GM12891 (cell line): Measurements from ENCODE around the gene BICD2.
"Not testable (repeated sequence)": the region's sequence is repeated elsewhere in the genome, so short reads cannot be mapped to it uniquely, and the experiment has no call there.

Experiments used
- DNase-seq: peaks from one replicate; pipeline ENCODE4 v3.0.0; 2011; ENCODE audit warnings: low spot score; ENCODE audit not compliant: insufficient read length
- FAIRE-seq: peaks from 2 replicates; lab custom pipeline; 2011; peaks lifted over from hg19 to GRCh38; lab: Jason Lieb, UNC
- PAX5 ChIP-seq: IDR thresholded peaks from 2 replicates; pipeline ENCODE4 v1.6.1; 2011; ENCODE audit warnings: low read length, moderate library complexity, mild to moderate bottlenecking; ENCODE audit not compliant: insufficient read depth, severe bottlenecking
- POLR2A ChIP-seq: IDR thresholded peaks from 2 replicates; pipeline ENCODE4 v1.6.1; 2011; ENCODE audit warnings: low read depth, low read length, control low read depth
- POLR2AphosphoS5 ChIP-seq: IDR thresholded peaks from 2 replicates; pipeline ENCODE4 v1.6.1; 2011; ENCODE audit warnings: low read depth, low read length, control low read depth
- POU2F2 ChIP-seq: IDR thresholded peaks from 2 replicates; pipeline ENCODE4 v1.6.1; 2011; ENCODE audit warnings: low read depth, mild to moderate bottlenecking, control low read depth, low read length, moderate library complexity
- SPI1 ChIP-seq: IDR thresholded peaks from 2 replicates; pipeline ENCODE4 v1.6.1; 2011; ENCODE audit warnings: low read depth, low read length, control low read depth
- TAF1 ChIP-seq: IDR thresholded peaks from 2 replicates; pipeline ENCODE4 v1.6.1; 2011; ENCODE audit warnings: low read depth, low read length, control low read depth

BICD2 gene

DNA sequence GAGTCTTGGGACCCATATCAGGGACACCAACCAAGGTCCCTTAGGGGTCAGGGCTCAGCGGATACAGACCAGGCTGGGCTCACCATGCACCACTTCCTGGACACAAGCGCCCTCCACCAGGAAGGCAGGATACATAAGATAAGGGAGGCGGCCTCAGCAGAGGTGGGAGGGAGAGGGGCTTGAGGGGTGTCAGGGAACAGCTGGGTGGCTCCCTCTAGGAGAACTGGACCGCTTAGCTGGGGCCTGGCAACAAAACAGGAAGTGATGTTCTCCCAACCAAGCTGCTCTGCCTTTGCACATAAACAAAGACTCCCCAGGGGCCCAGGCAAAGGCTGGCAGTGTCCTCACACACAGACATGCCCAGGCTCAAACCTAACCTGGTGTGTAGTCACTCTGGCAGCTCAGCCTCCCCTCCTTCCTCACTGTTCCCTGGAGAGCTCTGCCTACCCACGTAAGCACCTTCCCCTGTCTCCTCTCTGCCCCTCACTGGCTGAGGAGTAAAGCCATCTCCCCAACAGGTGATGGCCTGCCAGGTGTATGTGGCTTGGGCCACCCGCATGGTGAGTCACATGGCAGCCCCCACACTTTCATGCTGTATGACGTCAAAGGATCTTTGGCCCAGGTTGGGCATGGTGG is 5.8 kb upstream of the BICD2 start:
- FAIRE-seq (no peak), DNase-seq (no peak)
- TF ChIP-seq PAX5 (no peak), SPI1 (peak; percentile 84), TAF1 (no peak)

DNA sequence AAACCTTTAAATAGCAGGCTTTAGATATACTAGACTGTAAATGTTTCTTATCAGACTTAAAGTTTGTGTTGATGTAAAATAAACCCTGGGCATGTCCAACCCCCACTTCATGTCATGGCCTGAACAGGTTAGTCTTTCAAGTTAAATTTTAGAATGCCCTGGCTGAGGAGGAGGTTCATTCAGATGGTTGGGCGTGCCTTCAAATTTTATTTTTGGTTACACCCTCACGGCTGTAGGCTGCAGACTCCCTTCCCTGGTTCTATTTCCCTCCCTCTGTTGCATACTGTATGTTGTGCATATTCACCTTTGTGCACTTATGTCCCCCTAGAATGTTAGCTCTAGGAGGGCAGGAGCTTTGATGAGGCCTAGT is 5.3 kb upstream of the BICD2 start:
- no peak for FAIRE-seq
- no peak for TF ChIP-seq POLR2AphosphoS5
- TF ChIP-seq PAX5, result no peak
- no peak for TF ChIP-seq TAF1
- TF ChIP-seq POU2F2, result no peak
- TF ChIP-seq SPI1, result no peak
- no peak for TF ChIP-seq POLR2A
- no peak for DNase-seq

DNA sequence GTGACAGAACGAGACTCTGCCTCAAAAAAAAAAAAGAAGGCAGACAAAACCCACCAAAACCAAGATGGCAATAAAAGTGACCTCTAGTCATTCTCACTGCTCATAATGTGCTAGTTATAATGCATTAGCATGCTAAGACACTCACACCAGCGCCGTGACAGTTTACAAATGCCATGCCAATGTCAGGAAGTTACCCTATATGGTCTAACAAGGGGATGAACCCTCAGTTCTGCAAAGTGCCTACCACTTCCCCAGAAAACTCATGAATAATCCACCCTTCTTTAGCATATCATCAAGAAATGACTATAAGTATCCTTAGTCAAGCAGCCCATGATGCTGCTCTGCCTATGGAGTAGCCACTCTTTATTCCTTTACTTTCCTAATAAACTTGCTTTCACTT is 4.7 kb upstream of the BICD2 start:
- DNase-seq (no peak), FAIRE-seq (no peak)
- TF ChIP-seq POU2F2 (no peak), TAF1 (no peak), POLR2AphosphoS5 (no peak), POLR2A (no peak), PAX5 (no peak), SPI1 (no peak)

DNA sequence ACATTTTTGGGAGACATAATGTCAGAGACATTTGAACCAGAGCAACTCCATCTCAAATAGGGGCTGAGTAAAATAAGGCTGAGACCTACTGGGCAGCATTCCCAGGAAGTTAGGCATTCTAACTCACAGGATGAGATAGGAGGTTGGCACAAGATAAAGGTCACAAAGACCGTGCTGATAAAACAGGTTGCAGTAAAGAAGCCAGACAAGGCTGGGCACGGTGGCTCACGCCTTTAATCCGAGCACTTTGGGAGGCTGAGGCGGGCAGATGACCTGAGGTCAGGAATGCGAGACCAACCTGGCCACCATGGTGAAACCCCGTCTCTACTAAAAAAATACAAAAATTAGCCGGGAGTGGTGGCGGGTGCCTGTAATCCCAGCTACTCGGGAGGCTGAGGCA is 4.2 kb upstream of the BICD2 start:
- FAIRE-seq, DNase-seq: not testable (repeated sequence)

DNA sequence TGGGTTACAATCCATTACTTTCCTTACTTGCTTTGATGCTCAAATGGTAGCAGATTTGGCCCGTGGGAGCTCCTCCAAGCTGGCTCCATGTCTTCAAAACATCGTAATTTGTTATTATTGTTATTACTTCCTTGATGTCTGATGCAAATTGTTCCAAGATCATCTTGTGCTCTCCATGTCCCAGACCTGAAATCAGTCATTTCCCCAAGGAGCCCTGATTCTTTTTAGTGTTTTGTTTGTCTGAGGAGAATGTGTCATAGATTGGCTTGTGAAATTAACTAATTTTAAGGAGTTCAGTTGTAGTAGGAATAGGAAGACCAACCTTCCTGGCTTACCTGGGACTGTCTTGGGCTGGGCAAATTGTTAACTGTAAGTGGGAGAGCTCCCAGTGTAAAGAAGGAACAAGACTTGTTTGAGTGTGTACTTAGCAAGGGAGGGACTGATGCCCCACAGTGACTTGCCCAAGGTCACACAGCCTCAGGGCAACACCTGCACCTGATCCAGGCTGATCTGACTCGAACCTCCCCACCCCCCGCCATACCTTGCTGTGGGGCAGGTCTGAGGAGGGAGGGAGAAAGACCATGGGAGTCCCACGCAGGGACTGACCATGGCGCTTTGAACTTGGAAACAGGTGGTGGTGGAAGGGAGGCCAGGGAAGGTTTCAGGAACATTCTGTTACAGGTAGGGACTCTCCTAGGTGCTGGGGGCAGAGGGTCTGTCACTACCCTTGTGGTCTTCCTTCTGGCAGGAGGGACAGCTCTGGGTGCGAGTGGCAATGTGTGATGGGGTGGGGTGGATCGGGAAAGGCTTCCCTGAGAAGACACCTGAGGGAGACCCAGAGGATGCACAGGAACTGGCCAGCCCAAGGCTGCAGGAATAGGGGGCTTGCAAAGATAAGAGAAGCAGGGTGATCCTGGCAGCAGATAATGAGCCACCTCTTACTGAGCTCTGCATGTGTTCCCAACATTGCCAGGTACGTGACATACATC is 2.7 kb upstream of the BICD2 start:
- DNase-seq (no peak), FAIRE-seq (no peak)
- TF ChIP-seq SPI1, result no peak
- TF ChIP-seq POLR2AphosphoS5, result no peak
- TF ChIP-seq POU2F2, result no peak
- TF ChIP-seq POLR2A, result no peak
- no peak for TF ChIP-seq PAX5

DNA sequence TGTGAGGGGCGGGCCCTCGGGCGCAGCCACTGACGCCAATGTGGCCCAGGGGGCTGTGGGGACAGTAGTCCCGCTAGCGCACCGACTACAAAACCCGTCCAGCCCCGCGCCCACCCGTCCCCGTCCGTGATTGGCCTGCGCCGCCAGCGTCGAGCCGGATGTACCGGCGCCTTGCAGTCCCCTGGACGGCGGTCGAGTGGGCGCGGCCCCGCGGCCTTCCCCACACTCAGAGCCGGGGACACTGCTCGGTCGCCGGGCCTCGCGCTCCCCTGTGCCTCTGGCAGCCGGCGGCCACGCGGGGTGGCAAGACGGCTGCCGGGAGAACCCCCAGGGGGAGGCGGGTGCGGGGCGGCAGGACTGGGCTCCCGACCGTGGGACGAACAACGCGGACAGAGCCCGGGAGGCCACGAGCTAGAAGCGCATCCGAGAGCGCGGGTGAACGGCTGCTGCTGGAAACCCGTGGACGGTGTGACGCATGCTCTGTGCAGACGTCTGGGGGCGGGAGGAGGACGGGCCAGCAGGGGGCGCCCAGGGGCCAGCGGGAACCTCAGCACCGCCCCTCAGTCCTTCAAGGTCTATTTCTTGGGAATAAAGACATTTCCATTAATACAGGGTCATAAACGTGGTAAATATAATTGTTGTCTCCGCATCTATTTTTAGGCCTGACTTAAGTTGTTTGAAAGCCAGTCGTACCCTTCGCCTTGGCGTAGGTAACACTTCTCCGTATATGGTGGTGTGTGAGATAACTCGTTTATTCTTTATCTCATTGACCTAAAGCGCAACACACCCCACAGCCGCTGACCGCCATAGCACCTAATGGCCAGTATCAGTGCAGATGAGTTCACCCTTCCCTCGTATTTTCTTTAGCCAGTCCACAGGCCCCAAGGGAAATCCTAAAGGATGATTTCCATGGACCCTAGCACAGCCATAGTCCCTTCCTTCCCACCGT is 629 bp upstream of the BICD2 start:
- peak; percentile 75 for DNase-seq
- TF ChIP-seq POLR2AphosphoS5 (peak; percentile 65; the same call in 1 of the 2 replicates), SPI1 (no peak), POLR2A (peak; percentile 48; the same call in 1 of the 2 replicates), POU2F2 (no peak; the same call in 1 of the 2 replicates), TAF1 (peak; percentile 49; the same call in 1 of the 2 replicates), PAX5 (no peak)
- peak; percentile 94 for FAIRE-seq

DNA sequence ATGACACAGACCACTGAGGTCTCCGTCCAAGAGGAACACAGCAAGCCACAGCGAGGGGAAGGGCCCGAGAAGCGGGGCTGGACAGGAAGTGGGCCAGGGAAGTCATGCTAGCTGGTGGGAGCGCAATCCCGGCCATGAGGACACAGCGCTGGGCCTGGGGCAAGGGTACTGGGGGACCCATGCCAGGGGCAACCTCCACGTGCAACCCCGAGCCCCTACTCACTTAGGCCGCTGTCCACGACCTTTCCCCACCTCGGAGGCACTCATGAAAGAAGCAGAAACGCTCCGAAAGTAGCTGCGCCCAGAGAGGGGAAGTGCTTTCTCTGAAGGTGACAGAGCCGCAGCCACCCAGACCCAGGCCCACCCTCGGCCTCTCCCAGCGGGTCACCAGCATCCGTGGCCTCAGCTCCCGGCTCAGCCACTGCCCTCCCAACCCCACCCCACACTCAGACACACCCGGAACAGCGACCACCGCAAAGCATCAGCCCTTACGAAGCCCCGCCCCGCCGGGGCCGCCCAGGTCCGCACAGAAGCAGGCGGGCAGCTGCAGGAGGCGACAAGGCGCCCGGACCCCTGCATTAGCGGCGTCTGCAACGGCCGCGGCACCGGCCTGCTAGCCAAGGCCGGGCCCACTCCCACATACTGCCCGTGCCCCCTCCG is 782 bp downstream of the BICD2 start:
- TF ChIP-seq TAF1, result no peak
- TF ChIP-seq POU2F2, result no peak
- peak; percentile 78 for TF ChIP-seq SPI1
- no peak for TF ChIP-seq POLR2A
- FAIRE-seq (no peak), DNase-seq (peak; percentile 37)

DNA sequence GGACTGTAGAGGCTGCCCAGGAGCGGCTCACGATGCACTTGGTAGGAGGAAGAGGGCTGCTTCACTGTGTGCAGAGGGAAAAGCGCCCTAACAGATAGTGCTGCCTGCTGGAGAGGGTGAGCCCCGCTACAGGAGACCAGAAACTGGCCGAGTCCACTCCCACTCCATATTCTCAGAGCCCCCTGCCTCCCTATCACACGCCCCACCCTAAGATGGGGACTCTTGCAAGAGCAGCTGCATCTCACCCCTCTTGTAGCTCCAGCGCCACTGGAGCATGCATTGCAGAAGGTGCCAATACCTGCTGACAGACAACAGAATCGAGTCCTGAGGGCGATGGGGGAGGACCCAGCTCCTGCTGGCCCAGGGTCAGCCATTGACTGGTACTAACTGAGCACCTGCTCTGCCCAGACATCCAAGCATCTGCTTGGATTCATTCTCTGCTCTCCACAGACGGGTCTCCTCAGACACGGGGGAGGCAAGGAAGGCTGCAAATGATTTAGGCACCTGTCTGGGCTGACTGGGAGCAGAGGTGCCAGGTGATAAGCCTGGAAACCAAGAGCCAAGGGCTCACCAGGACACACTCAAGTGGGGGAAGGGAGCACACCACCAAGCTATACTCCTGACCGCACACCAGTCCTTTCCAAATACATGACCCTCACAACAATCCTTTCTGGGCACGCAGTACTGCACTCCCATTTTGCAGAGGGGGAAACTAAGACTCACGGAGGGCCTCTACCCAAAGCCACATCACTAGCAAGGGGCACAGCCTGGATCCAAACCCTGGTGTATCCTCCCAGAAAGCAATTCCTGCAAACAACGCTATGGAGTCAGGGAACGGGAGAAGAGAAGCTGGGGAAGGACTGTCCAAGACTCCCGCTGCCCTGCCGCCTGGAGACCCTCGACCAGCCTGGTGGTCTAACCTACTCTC is 1.6 kb downstream of the BICD2 start:
- TF ChIP-seq POLR2A (no peak), POU2F2 (no peak), SPI1 (no peak), TAF1 (no peak), POLR2AphosphoS5 (no peak), PAX5 (no peak)
- FAIRE-seq (no peak), DNase-seq (no peak)
